ENCODE results near the gene CHADL. TPM values are rescaled to one million over a fixed set of nuclear protein-coding genes. Genes with fewer than 3 reads are reported as not detected.

Gene CHADL
- total and polyA plus RNA-seq, 9 of the 15 experiments (the other 6 are each of a cell fraction or from before 2014, with no cell fraction given) = not detected

DNA sequence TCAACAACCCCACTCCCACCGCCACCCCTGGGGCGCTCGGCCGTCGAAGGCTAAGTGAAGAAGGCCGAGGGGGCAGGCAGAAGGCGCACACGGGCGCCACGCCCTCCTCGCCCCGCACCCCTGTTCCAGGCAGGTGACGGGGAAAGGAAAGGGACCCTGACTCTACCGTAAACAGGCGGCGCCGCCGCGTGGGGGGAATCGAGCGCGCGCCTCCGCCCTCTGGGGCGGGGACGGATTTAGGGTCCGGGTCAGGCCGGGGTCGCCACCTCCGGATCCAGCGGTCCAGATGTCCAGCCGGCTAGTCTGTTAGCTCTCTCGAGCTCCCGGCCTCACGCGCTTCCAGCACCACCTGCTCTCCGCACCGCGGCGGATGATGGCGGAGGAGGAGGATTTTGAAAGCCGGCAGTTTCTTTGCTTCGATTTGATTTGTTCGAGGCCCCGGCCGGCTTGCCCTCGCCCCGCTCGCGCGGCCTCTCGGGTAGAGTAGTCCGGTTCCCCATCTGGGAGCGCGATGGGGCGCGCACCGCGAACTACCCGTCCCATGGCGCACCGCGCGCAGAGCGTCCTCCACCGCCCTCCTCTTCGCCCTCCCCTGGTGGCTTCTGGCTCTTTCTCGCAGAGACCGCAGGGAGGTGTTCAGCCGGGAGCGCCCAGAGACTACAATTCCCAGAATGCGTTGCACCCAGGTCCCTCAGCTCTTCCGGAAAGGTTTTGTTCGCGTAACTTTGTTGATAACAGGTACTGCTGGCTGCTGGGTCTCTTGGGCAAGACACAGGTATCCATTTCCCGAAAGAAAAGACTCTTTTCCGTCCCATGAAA, 45.3 kb upstream of the CHADL start, which contains the start of gene RANGAP1 (continued):
- TF ChIP-seq, protein P1, sequence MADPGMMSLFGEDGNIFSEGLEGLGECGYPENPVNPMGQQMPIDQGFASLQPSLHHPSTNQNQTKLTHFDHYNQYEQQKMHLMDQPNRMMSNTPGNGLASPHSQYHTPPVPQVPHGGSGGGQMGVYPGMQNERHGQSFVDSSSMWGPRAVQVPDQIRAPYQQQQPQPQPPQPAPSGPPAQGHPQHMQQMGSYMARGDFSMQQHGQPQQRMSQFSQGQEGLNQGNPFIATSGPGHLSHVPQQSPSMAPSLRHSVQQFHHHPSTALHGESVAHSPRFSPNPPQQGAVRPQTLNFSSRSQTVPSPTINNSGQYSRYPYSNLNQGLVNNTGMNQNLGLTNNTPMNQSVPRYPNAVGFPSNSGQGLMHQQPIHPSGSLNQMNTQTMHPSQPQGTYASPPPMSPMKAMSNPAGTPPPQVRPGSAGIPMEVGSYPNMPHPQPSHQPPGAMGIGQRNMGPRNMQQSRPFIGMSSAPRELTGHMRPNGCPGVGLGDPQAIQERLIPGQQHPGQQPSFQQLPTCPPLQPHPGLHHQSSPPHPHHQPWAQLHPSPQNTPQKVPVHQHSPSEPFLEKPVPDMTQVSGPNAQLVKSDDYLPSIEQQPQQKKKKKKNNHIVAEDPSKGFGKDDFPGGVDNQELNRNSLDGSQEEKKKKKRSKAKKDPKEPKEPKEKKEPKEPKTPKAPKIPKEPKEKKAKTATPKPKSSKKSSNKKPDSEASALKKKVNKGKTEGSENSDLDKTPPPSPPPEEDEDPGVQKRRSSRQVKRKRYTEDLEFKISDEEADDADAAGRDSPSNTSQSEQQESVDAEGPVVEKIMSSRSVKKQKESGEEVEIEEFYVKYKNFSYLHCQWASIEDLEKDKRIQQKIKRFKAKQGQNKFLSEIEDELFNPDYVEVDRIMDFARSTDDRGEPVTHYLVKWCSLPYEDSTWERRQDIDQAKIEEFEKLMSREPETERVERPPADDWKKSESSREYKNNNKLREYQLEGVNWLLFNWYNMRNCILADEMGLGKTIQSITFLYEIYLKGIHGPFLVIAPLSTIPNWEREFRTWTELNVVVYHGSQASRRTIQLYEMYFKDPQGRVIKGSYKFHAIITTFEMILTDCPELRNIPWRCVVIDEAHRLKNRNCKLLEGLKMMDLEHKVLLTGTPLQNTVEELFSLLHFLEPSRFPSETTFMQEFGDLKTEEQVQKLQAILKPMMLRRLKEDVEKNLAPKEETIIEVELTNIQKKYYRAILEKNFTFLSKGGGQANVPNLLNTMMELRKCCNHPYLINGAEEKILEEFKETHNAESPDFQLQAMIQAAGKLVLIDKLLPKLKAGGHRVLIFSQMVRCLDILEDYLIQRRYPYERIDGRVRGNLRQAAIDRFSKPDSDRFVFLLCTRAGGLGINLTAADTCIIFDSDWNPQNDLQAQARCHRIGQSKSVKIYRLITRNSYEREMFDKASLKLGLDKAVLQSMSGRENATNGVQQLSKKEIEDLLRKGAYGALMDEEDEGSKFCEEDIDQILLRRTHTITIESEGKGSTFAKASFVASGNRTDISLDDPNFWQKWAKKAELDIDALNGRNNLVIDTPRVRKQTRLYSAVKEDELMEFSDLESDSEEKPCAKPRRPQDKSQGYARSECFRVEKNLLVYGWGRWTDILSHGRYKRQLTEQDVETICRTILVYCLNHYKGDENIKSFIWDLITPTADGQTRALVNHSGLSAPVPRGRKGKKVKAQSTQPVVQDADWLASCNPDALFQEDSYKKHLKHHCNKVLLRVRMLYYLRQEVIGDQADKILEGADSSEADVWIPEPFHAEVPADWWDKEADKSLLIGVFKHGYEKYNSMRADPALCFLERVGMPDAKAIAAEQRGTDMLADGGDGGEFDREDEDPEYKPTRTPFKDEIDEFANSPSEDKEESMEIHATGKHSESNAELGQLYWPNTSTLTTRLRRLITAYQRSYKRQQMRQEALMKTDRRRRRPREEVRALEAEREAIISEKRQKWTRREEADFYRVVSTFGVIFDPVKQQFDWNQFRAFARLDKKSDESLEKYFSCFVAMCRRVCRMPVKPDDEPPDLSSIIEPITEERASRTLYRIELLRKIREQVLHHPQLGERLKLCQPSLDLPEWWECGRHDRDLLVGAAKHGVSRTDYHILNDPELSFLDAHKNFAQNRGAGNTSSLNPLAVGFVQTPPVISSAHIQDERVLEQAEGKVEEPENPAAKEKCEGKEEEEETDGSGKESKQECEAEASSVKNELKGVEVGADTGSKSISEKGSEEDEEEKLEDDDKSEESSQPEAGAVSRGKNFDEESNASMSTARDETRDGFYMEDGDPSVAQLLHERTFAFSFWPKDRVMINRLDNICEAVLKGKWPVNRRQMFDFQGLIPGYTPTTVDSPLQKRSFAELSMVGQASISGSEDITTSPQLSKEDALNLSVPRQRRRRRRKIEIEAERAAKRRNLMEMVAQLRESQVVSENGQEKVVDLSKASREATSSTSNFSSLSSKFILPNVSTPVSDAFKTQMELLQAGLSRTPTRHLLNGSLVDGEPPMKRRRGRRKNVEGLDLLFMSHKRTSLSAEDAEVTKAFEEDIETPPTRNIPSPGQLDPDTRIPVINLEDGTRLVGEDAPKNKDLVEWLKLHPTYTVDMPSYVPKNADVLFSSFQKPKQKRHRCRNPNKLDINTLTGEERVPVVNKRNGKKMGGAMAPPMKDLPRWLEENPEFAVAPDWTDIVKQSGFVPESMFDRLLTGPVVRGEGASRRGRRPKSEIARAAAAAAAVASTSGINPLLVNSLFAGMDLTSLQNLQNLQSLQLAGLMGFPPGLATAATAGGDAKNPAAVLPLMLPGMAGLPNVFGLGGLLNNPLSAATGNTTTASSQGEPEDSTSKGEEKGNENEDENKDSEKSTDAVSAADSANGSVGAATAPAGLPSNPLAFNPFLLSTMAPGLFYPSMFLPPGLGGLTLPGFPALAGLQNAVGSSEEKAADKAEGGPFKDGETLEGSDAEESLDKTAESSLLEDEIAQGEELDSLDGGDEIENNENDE (IDR thresholded peaks at IDR 0.05; ENCODE audit: low read depth, low read length) = no peak
- TF ChIP-seq, protein P2, sequence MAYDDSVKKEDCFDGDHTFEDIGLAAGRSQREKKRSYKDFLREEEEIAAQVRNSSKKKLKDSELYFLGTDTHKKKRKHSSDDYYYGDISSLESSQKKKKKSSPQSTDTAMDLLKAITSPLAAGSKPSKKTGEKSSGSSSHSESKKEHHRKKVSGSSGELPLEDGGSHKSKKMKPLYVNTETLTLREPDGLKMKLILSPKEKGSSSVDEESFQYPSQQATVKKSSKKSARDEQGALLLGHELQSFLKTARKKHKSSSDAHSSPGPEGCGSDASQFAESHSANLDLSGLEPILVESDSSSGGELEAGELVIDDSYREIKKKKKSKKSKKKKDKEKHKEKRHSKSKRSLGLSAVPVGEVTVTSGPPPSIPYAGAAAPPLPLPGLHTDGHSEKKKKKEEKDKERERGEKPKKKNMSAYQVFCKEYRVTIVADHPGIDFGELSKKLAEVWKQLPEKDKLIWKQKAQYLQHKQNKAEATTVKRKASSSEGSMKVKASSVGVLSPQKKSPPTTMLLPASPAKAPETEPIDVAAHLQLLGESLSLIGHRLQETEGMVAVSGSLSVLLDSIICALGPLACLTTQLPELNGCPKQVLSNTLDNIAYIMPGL (CRISPR knock-in tag; IDR thresholded peaks at IDR 0.05) = no peak
- TF ChIP-seq CAMTA2 (CRISPR knock-in tag; conservative IDR thresholded peaks at IDR 0.05) (no peak), CCAR2 (IDR thresholded peaks at IDR 0.05; ENCODE audit: low read depth, low read length) (no peak), SETDB1 (IDR thresholded peaks at IDR 0.05; ENCODE audit: low read length) (no peak), ZNF197 (CRISPR knock-in tag; IDR thresholded peaks at IDR 0.05; ENCODE audit: low read depth) (peak; percentile 89), ZNF282 (CRISPR knock-in tag; IDR thresholded peaks at IDR 0.05) (no peak), RFX7 (CRISPR knock-in tag; IDR thresholded peaks at IDR 0.05) (no peak), BCOR (IDR thresholded peaks at IDR 0.05) (0 out of 2 replicates have a peak, but pooled peaks have one; percentile 41), SRF (CRISPR knock-in tag; IDR thresholded peaks at IDR 0.05) (peak in 1 of 2 experiments; percentile 33; a peak in 1 of 4 replicates), HOXB6 (CRISPR knock-in tag; IDR thresholded peaks at IDR 0.05; ENCODE audit: borderline replicate concordance) (no peak), NCOA6 (IDR thresholded peaks at IDR 0.05) (no peak), RBFOX2 (IDR thresholded peaks at IDR 0.05; ENCODE audit: low read depth, low read length) (peak; percentile 98), ZNF830 (CRISPR knock-in tag; IDR thresholded peaks at IDR 0.05) (no peak)
